GM19023 (cell line): ENCODE measurements around the gene MDN1.

Experiments
- ATAC-seq: cut with Tn5 transposase; IDR thresholded peaks from one replicate; pipeline ENCODE4 v1.9.1; 2021; ENCODE audit warnings: mild to moderate bottlenecking, moderate library complexity; ENCODE audit not compliant: unreplicated experiment

The MDN1 gene

GRCh38 chr6:89694428-89694827 is 125.2 kb downstream of the MDN1 start:
- ATAC-seq: no peak

- ATAC-seq: no peak
These were observed 126.4 kb downstream of the MDN1 start for GRCh38 chr6:89693207-89693606.

- no peak for ATAC-seq
These were observed 127.3 kb downstream of the MDN1 start for GRCh38 chr6:89692256-89692655.

- ATAC-seq: no peak
These were observed 128.7 kb downstream of the MDN1 start for GRCh38 chr6:89690944-89691324.

GRCh38 chr6:89689732-89690131 is 129.9 kb downstream of the MDN1 start:
- no peak for ATAC-seq

GRCh38 chr6:89688328-89688727 is 131.3 kb downstream of the MDN1 start:
- no peak for ATAC-seq

- no peak for ATAC-seq
These were observed 134.3 kb downstream of the MDN1 start for GRCh38 chr6:89685311-89685710.

GRCh38 chr6:89682991-89683390 is 136.6 kb downstream of the MDN1 start:
- no peak for ATAC-seq

- ATAC-seq: no peak
These were observed 137.5 kb downstream of the MDN1 start for GRCh38 chr6:89681983-89682564.

- ATAC-seq: no peak
These were observed 139.0 kb downstream of the MDN1 start for GRCh38 chr6:89680551-89680950.

- no peak for ATAC-seq
These were observed 139.4 kb downstream of the MDN1 start for GRCh38 chr6:89680150-89680549.

GRCh38 chr6:89679215-89680120 is 140.1 kb downstream of the MDN1 start:
- no peak for ATAC-seq

GRCh38 chr6:89678531-89678930 is 141.1 kb downstream of the MDN1 start:
- no peak for ATAC-seq

- ATAC-seq: no peak
These were observed 143.4 kb downstream of the MDN1 start for GRCh38 chr6:89675949-89676748.

GRCh38 chr6:89670935-89671565 is 148.5 kb downstream of the MDN1 start:
- no peak for ATAC-seq

GRCh38 chr6:89669002-89669401 is 150.6 kb downstream of the MDN1 start:
- ATAC-seq: no peak

- no peak for ATAC-seq
These were observed 151.6 kb downstream of the MDN1 start for GRCh38 chr6:89667872-89668556.

GRCh38 chr6:89662659-89663223 is 156.9 kb downstream of the MDN1 start:
- ATAC-seq: no peak

GRCh38 chr6:89661559-89661958 is 158.0 kb downstream of the MDN1 start:
- no peak for ATAC-seq

GRCh38 chr6:89660981-89661380 is 158.6 kb downstream of the MDN1 start:
- no peak for ATAC-seq
